Hepatocyte (in vitro differentiated cells): Measurements from ENCODE around the gene CYP4Z1.

Experiments
- CTCF ChIP-seq: fragments of 200-600 bp; sonication (generic); IDR thresholded peaks from 2 replicates; pipeline ENCODE4 v1.5.1; 2016; ENCODE audit warnings: antibody characterized with exemption, mild to moderate bottlenecking; ENCODE audit not compliant: poor library complexity
- EZH2 ChIP-seq: fragments of 200-600 bp; sonication (generic); IDR thresholded peaks from 2 replicates; pipeline ENCODE4 v1.6.1; 2016; ENCODE audit warnings: antibody characterized with exemption, mild to moderate bottlenecking, borderline replicate concordance
- EZH2phosphoT487 ChIP-seq: fragments of 200-600 bp; sonication (generic); IDR thresholded peaks from one replicate; pipeline ENCODE4 v1.6.1; 2018; ENCODE audit warnings: antibody characterized with exemption, mild to moderate bottlenecking, low read depth, moderate library complexity; ENCODE audit not compliant: unreplicated experiment, severe bottlenecking

- TF ChIP-seq CTCF = no peak
- no peak for TF ChIP-seq EZH2
- TF ChIP-seq EZH2phosphoT487 = no peak
Measured at GRCh38 chr1:47031059-47031458, 36.0 kb upstream of the CYP4Z1 start.
